Endometrial microvascular endothelial cells (primary cell): ENCODE results near the gene RARRES2. TPM values are rescaled to one million over a fixed set of nuclear protein-coding genes. Genes with fewer than 3 reads are reported as not detected.
"Not testable (repeated sequence)": the region's sequence is repeated elsewhere in the genome, so short reads cannot be mapped to it uniquely, and the experiment has no call there.

Experiments used
- in situ Hi-C: cut with HindIII; loops from 2 replicates; pipeline ENCODE4 v1.10.0; 2017; ENCODE audit warnings: low sequenced_read_pairs, low pct_unique_long_range_greater_than_20kb; ENCODE audit errors: inconsistent ontology term
- total RNA-seq: library from RNA; depleted of rRNA; stranded (reverse); fragments of >200 nt; gene quantifications from one replicate; pipeline ENCODE4 v1.2.3, GENCODE V29; 2015; ENCODE audit errors: inconsistent ontology term

Gene RARRES2
- total RNA-seq, result not detected

DNA sequence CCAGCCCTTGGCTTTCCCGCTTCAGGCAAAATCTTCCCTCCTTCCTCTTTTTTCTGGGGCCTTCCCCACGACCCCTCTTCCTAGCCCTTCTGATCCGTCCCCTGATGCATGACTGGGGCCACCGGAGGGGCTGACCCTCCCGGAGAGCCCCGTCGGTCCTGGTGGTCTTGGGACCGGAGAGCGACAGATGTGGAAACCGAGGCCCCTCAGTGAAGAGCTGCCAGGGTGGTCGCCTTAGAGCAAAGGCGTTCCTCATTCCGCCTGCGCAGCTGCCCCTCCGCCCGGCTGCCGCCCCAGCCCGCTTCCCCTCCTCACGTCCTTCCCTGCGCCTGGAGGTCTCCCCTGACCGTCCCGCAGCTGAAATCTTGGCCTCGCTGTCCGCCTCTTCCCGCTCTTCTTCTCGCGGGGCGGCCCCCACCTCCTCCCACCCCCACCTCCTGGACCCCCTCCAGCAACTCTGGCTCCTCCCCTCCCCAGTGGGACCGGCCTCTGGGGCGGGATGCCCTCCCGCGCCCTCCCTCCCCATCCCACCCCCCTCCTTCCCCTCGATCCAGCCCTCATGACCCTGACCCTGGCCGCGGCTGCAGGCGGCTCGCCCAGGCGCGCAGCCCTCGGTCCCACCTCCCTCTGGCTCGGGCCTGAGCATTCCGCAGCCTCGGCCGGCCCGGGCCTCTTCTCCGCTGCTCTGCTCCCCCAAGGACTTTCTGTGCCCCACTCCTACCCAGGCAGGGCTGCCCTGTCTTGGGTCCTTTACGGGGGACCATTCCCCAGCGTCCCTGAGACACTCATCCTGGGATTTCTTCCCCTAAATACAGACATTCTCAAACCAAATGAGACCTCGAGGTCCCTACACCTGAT, at the start of gene RARRES2:
RARRES2 (minus strand) TSS at position 367 of the 858 bp plus-strand sequence. CDS start 1,020 bp downstream, outside the sequence.
- in situ Hi-C loops, result no loop called here

DNA sequence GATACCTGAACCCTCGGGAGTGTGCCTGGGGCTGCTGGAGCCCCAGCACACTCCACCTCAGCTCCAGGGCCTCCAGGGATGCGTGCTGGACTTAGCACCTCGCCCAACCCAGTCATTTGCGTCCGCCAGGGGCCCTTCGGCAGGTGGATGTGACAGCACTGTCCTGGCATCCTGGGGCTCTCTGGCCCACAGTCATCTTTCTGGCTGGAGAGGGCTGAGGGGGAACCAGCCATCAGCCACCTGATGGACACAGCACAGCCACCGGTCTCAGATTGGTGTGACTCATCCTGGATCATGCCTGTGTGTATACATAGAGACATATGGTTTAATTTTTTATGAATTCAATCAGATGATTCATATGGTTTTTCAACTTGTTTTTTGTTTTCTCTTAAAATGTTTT, 48.8 kb upstream of the RARRES2 start:
- in situ Hi-C loops, result no loop called here

GRCh38 chr7:150389532-150389816, 48.0 kb upstream of the RARRES2 start:
- in situ Hi-C loops, result no loop called here

DNA sequence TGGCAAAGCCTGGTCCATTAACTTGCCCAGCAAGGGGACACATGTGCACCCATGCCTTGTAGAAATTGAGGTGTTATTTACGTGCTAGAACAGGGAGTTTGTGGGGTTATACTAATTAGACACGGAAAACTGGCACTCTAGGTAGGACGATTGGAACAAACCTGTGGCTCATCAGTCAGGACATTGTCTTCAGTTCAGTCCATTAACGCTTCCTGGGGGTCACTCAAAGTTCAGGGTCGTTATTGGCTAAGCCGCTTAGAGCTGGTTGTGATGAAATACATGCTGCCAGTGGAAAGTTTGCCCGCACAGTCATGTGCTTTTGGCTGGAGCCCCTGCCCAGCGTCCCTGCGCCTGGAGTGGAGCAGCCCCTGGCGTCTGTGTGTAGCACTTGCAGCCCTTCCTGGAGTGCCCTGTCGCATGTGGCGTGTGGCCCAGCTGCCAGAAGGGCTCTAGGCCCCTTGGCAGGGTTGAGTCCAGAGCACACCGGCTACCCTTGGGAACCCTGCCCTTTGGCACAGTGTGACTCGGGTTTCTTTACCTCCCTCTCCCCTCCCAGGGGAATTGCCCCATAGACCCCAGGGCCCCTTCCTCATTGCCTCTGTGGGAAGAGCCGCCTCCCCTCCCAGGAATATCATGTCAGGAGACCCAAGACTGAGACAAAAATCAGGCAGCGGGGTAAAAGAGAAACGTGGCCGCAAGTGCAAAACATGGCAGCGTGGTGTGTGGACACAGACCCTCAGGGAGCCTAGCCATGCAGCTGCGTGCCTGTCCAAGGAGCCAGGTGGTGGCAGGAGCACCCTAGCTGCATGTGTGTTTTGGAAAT, 47.5 kb upstream of the RARRES2 start:
- in situ Hi-C loops, result no loop called here

GRCh38 chr7:150388306-150388705, 46.9 kb upstream of the RARRES2 start:
- in situ Hi-C loops, result no loop called here

DNA sequence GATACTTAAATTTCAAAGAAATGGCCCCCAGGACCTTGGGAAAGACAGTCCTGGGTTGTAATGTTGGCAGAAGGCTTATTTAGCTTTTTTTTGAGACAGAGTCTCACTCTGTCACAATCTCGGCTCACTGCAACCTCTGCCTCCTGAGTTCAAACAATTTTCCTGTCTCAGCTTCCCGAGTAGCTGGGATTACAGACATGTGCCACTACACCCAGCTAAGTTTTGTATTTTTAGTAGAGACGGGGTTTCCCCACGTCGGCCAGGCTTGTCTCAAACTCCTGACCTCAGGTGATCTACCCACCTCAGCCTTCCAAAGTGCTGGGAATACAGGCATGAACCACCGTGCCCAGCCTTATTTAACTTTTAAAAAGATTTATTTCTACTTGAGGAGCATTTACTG, 44.5 kb upstream of the RARRES2 start:
- in situ Hi-C loops, result not testable (repeated sequence)

- in situ Hi-C loops, result no loop called here
These were observed 43.9 kb upstream of the RARRES2 start for GRCh38 chr7:150385302-150385723.

DNA sequence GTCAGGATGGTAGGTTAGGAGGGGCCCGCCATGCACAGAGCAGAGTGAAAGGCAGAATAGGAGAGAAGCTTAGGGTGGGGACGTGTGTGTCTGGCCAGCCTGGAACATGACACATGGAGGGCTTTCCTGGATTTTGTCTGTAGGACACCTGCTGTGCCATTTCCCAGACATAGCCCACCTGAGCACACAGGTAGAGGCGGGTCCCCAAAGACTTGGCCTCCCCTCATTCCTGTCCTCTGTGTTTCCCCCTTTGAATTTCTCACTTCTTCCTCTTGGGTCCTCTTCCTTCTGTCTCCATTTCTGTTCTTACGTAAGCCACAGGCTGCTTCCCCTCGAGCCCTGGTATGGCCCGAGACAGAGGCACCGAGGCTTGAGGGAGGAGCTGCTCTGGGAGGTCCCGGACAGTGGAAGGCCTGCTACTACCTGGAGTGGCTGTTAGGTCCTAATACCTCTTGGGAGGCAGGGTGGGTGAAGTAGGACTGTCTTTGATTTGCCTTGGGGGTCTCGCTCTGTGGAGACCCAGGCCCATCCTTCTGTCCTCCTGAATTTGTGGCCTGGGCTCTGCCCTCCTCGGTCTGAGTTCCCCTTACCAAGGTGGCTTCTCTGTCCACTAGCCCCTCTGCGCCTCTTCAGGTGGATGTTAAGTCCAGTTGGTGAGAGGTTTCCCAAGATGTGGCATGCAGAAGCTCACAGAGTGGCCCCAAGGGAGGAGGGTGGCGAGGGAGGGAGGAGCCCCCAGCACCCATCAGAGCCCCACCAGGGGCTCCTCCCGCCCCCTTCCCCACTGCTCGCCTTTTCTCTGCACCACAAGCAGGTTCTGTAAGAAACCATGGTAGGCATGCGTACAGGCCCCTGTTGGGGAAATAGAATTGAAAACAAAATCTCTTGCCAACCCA, 43.2 kb upstream of the RARRES2 start:
- in situ Hi-C loops, result no loop called here

DNA sequence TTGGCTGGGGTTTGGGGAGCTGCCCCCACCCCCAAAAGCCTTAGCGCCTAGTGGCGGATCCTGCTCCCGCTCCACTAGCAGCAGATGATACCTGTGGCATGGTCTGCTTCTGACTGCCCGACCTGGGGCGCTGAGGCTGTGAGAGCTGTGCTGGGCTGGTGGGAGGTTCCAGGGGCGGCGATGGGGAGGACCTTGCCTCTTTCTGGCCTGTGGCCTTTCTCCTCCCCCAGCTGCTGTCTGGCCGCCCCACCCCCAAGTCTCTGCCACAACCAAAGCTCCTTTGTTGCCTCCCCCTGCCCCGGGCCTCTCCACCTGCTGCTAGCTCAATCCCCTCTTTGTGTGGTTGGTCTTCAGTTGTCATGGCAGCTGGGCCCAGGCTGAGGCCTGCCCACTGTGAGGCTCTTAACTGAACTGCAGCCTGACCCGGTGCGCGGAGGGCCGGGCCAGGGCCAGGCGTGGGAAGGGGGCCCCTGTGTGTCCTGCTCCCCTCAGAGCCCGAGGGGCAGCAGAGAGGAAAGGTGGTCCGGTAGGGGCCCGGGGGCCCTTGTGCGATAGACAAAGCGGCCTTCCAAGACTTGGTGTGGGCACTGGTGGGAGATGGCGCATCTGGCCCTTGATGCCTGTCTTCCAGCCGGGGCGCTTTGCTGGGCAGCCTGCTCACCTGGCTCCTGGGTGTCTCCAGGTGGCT, 42.4 kb upstream of the RARRES2 start:
- in situ Hi-C loops, result no loop called here

GRCh38 chr7:150382844-150383225, 41.4 kb upstream of the RARRES2 start:
- in situ Hi-C loops, result no loop called here

DNA sequence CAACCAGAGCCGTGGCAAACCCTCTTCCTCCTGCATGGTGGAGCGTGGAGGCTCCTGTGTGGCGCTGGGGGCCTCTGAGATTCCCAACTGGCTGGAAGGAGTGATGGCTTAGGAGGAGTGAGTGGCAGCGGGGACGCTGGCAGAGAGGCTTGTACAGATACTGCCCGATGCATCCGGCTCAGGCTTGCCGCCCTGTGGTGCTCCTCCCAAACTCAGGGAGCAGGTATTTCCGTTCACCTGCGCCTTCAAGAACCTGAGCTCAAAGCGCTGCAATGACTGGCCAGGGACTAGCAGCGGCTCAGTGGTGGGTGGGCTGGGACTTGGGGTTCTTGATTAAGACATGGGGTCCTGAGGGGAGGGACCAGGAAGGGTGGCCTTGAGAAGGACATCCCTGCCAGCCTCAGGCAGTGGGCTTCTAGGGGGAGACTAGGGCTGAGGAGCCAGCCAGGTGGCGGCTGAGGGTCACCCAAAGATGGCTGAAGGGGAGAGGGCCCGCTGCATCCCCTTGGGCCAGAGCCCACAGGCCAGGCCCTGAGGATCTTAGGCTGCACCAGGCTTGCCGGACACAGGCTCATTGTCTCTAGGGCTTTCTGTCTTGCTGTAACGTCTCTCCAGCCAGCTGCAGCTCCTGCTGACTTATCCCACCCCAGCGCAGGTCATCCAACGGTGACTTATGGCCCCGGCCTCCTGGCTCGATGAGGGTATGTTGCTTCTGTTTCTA, 40.9 kb upstream of the RARRES2 start:
- in situ Hi-C loops, result no loop called here

- in situ Hi-C loops, result no loop called here
These were observed 40.3 kb upstream of the RARRES2 start for GRCh38 chr7:150381785-150382122.

DNA sequence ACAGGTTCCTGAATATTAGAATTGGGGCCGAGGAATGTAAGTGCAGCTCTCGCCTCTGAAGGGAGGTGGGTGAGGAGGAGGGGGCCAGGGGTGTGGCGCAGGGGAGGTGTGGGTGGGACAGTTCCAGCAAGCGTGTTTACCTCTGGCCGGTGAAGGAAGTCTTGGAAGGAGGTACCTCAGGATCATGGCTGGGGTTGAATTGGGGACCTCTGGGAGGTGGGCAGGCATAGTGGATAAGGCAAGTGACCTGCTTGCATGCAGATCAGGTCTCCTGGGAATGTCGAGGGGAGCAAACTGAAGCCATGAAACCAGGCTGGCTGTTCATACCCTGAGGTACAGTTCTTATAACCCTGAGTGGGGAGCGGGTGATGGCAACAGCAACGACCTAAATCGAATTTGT, 39.7 kb upstream of the RARRES2 start:
- in situ Hi-C loops, result no loop called here

DNA sequence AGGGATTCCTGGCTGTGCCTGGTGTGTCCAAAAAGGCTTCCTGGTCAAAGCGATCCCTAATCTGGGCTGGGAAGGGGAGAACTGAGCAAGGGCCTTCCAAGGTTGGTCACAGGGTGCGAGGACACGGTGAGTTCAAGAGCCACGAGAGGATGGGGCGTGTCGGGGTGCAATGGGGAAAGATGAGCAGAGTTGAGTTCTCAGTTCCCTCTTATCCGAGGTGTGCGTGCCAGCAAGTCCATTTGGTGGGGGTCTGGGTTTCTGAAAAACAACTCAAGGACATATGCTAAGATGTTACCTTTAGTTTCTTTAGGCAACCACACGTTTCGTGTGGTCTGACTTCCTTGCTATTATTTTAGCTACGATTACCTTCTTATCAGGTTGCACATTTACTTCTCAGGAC, 39.0 kb upstream of the RARRES2 start:
- in situ Hi-C loops, result no loop called here

DNA sequence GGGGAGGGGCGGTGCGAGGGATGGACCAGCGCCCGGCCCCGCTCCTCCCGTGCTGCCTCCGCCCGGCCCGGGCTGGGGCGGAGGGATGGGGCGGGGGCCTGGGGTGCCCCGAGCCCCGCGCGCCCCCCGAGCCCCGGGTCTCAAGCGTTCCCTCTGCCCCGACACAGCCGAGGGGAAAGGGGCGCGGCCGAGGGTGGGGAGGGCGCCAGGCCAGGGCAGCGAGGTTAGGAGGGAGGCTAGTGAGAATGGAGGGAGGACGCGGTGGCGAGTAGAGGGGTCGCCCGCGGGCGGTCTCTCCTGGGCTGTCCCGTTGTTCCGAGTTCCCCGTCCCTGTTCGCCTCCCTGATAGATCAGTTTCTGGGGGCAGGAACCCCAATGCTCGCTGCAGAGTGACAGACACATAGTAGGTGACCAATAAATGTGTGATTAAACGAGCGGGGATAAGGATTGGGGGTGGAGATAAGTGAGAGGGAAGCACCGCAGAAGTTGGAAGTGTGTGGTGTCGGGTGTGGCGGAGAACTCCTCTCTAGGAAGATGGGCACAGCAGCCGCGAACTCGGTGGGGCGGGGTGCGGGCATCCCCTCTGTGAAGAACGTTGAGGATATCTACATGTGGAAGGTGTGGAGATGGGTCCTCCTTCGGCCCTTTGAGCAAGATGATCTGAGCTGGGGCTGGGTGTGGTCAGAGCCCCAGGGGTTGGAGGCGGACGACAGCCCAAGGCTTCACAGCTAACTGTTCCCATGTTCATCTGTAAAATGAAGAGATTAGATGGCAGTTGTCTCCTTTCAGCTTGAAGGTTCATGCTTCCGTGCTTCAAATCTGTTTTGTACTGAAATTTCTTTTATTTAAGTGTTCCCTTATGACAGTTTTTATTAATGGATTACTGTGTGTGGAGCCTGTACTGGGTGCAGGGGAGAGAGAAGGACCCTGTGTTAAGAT, 38.3 kb upstream of the RARRES2 start:
- in situ Hi-C loops, result no loop called here

GRCh38 chr7:150378853-150379440, 37.5 kb upstream of the RARRES2 start, which contains the start of gene ZNF775:
Gene ZNF775, plus strand, starts transcription at chr7:150379330. Its CDS starts 9,141 bp downstream, at chr7:150388471.
- in situ Hi-C loops, result no loop called here
